Kidney tubule cell (primary cell): Measurements from ENCODE around the gene SLC13A4.
"Not testable (repeated sequence)": the region's sequence is repeated elsewhere in the genome, so short reads cannot be mapped to it uniquely, and the experiment has no call there.

Source experiments
- DNase-seq: peaks from one replicate; pipeline ENCODE4 v3.0.0-alpha.2; 2018; ENCODE audit warnings: low spot score

The SLC13A4 gene

DNA sequence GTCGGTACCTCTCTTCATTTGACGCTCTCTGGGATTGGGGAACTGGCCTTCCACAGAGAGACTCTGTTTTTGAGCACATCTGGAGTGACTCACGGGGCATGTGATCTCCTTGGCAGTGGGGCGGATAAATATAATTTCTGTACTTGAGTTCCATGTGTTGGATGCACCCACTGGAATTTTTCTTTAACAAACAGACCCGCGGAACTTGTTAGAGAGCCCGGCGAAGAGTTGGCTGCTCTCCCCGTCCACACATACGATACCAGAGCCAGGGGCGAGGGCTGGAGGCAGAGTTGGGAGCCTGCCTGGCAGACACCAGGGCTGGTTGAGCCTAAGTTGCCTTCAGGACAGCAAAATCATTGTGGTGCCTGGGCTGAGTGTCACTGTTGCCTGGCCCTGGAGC lies 20.8 kb upstream of the SLC13A4 start, which contains the start of gene FAM180A:
TSS of gene FAM180A (minus strand) at position 44 of the 400 bp plus-strand sequence. CDS start 233 bp downstream, outside the sequence.
- DNase-seq, result no peak

DNA sequence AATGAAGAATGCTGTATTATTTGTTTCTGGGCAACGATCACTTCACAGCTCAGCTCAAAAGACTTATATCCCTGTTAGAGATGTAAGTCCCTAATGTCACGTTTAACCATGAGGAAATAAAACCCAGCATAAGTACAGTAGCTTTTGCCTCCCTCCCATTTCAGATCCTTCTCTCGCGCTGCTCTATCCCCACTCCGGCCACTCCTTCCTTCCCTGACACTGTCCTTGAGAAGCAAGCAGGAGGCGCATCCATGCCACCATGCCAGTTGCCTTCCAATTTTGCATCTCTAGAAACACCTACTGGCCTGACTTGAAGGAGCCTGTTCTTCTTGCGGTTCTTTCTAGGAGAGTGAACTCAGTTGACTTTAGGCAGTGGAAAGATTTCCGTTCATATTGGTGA lies 19.4 kb upstream of the SLC13A4 start:
- DNase-seq, result no peak

- DNase-seq, result peak; percentile 48
Observed at GRCh38 chr7:135745703-135746312, 17.8 kb upstream of the SLC13A4 start.

- DNase-seq, result peak; percentile 70
Observed at GRCh38 chr7:135744938-135745702, 17.1 kb upstream of the SLC13A4 start.

DNA sequence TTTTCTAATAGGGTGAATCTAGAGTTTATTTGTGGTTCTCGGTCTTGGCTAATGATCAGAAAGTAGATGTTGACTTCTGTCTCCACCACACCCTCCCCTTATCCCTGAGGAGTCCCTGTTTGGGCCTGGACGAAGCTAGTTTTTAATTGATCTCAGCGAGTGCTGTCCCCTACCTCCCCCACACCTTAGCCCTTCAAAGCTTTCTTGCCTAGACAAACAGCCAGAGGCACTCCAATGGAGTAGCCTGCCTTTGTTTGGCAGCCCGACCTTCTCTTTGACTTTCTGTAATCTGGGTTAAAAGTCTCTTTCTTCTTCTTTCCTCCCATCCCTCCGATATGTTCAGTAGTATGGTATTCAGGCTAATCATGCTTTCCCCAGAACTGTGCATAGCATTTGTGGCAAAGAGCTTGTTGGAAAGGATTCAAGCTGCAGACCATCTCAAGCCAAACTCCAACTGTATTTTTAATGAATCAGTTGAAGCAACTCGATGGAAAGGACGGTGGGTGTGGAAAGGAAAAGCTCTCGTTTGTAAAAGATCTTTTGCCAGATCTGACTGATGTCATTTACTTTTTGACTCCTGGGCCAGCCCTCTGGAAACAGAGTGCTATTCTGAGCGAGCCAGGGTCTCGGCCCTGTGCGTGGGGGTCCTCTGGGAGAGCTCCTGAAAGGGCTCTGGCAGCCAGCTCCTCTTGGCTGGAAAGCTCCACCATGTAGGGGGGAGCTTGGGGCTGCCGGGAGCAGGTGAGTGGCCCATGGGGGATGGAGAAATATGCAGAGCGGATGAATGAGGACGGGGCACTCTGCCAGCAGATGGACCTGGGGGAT lies 16.1 kb upstream of the SLC13A4 start:
- DNase-seq, result no peak

DNA sequence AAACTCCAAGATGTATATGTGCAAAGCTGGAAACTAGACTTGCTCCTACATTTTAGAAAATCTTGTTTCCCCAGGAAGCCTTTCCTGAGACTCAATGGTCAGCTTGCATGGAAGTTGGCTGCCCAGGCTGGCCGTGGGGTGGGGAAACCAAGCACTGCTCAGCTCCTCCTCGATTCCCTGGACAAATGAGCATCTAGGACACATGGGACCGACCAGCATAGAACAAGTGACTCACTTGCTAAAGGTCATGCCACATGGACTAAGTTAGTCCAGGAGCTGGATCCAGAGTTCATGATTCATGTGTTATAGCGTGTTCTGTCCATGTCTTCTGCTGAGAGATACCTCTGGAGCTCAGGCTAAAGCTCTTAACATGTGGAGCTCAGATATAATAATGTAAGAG lies 14.4 kb upstream of the SLC13A4 start:
- no peak for DNase-seq

DNA sequence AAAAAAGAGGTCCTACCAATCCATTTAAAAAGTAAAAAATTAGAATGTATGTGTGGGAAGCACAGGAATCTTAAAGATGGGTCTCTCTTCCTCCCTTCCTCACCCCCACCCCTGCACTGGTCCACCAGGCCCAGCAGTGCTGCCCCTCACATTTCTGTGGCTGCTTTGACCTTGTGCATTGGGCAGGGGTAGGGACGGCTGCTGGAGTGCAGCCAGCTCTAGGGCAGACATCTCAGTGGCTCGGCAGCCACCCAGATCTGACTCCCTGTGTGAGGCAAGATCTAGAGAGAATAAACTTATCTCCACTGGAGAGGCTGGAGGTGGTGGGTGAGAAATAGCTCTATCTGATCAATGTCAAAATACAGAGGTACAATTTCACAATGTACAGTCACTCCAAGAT lies 13.9 kb upstream of the SLC13A4 start:
- DNase-seq, result no peak

GRCh38 chr7:135740889-135741288 lies 12.9 kb upstream of the SLC13A4 start:
- no peak for DNase-seq

DNA sequence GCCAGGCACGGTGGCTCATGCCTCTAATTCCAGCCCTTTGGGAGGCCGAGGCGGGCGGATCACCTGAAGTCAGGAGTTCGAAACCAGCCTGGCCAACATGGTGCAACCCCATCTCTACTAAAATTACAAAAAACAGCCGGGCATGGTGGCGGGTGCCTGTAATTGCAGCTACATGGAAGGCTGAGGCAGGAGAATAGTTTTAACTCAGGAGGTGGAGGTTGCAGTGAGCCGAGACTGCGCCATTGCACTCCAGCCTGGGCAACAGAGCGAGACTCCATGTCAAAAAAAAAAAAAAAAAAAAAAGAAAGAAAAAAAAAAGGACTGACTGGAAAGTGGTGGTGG lies 9.3 kb upstream of the SLC13A4 start:
- not testable (repeated sequence) for DNase-seq

- no peak for DNase-seq
Observed at GRCh38 chr7:135736586-135737305, 8.8 kb upstream of the SLC13A4 start.

GRCh38 chr7:135734343-135734689 lies 6.3 kb upstream of the SLC13A4 start:
- DNase-seq, result no peak

DNA sequence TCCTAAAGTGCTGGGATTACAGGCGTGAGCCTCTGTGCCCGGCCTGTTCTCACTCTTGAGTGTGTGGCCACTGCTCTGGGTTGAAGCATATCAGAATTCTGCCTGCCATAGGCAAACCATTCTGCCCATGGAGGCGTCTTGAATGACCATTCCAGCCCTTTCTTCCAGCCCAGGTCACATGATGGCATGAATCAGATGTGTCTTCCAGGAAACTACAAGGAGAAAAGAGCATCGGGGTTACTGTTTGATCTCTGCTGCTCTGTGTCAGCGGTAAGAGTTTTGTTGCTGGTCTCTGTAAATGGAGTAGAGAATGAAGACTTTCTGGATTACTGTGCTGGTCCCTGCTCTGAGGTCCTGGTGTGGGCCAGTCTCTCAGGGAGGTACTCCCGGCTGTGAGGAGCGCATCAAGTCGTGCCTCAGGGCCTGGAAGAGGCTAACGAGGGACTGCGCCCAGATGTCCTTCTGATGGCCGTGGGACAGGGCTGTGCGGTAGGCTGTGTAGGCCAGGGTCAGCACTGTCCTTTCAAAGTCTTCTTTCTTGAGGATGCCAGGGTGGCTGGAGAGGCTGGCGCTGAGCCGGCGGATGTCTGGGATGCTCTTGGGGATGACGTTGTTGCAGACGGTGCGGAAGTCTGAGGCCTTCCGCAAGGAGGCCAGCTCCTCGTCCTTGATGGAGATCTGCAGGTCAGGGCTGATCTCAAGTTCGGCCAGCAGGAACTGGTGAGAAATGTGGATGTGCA lies 5.8 kb upstream of the SLC13A4 start:
- DNase-seq, result peak; percentile 45

GRCh38 chr7:135731131-135731530 lies 3.1 kb upstream of the SLC13A4 start:
- no peak for DNase-seq

GRCh38 chr7:135729230-135729629 lies 1.2 kb upstream of the SLC13A4 start:
- no peak for DNase-seq

DNA sequence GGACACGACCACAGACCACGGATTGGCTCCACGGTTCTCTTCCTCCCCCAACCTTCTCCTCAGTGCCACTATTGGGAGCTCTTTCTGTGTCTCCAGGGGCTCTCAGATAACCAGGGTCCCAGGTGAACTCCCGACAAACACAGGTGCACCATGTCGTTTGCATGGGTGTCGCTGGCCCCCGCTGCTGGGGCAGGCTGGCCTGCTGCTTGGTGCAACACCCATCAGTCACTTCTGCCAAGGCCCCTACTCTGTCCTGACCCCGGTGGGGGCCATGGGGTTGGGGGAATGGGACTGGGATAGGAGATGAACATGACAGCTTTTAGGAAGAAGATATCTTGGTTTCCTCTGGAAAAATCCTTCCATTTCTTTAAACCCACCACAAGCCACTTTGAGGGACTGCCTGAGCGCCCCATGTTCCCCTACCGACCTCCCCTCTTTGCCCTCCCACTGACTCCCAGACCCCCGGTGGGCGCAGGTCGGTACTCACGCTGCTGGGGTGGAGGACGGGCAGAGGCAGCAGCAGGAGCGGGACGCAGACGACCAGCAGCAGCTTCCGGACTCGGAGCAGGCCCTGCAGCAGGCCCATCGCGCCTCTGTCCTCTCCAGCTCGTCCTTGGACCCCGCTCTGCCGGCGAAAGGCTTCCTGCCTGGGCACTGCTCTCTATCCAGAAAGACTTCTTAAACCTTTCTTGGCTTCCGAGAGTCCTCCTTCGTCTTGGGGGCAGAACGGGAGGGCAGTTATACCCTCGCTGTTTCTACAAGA lies 894 bp downstream of the SLC13A4 start:
- no peak for DNase-seq

- no peak for DNase-seq
Observed at GRCh38 chr7:135726276-135726788, 1.7 kb downstream of the SLC13A4 start.

- no peak for DNase-seq
Observed at GRCh38 chr7:135723411-135723810, 4.6 kb downstream of the SLC13A4 start.

GRCh38 chr7:135721198-135721820 lies 6.7 kb downstream of the SLC13A4 start:
- no peak for DNase-seq

DNA sequence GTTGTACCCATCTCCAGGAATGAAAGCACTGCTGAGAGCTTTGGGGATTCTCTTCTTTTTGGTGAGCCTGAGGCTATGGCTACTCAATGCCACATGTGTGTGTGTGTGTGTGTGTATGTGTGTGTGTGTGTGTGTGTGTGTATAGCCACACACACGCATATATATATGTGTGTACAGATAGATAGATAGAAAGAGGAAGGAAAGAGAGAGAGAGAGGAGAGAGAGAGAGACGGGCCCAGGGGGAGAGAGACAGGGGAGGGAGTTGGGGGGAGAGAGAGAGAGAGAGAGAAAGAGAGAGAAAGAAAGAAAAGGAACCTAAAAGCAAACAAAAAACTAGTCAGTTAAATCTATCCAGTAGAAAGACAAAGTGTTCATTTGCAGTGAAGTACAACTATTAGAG lies 8.3 kb downstream of the SLC13A4 start:
- DNase-seq, result no peak

- no peak for DNase-seq
Observed at GRCh38 chr7:135718794-135719437, 9.1 kb downstream of the SLC13A4 start.
